ENCODE measurements around the gene JAZF1. TPM values are rescaled to one million over a fixed set of nuclear protein-coding genes. Genes with fewer than 3 reads are reported as not detected.

The JAZF1 gene
- total RNA-seq, 1 experiment from 2014 or later: 9.1 TPM

- H4K5ac ChIP-seq (ENCODE audit: insufficient read length, low read depth, low read length): no peak overlapping the region
- H3T11ph ChIP-seq (ENCODE audit: low read length): no peak overlapping the region
- no peak overlapping the region for H3K23ac ChIP-seq (ENCODE audit: insufficient read length, low read depth, low read length)
- no peaks in the 10 kb centered on the region for H4K20me1 ChIP-seq (ENCODE audit: control insufficient read depth, insufficient read depth, insufficient read length)
- H3K9ac ChIP-seq (ENCODE audit: extremely low read depth, insufficient read length, low read length): no peak overlapping the region
- H3K9me3 Mint-ChIP-seq: no peaks in the 10 kb centered on the region; a peak in 1 of 5 replicates
- no peak overlapping the region for H2BK120ac ChIP-seq (ENCODE audit: low read depth, low read length, poor library complexity, severe bottlenecking)
- no peak overlapping the region for H2AFZ ChIP-seq (ENCODE audit: low read length)
- no peak overlapping the region for H3K4me3 Mint-ChIP-seq
- no peak overlapping the region for H3K27ac ChIP-seq (ENCODE audit: insufficient read length, low read depth, low read length)
- H2BK20ac ChIP-seq (ENCODE audit: low read depth, low read length, poor library complexity, severe bottlenecking): no peak overlapping the region
- no peaks in the 10 kb centered on the region for H3K9me3 ChIP-seq (ENCODE audit: control insufficient read depth, low read depth, low read length)
- H3K27me3 ChIP-seq (ENCODE audit: insufficient read depth, low read length): no peaks in the 10 kb centered on the region
- no peak overlapping the region for H2BK15ac ChIP-seq (ENCODE audit: low read depth, low read length)
- no peak overlapping the region for H4K8ac ChIP-seq (replicated peaks; ENCODE audit: insufficient read length, low read depth, low read length)
- H3K36me3 Mint-ChIP-seq (ENCODE audit: insufficient read depth in 1 of 3, low read depth in 3 of 3): no peaks in the 10 kb centered on the region
- no peak overlapping the region for H3K56ac ChIP-seq (ENCODE audit: insufficient read length, low read depth, low read length)
- peaks cover 2% of the 10 kb centered on the region for H3K79me1 ChIP-seq (ENCODE audit: insufficient read depth, low read depth, low read length, poor library complexity, severe bottlenecking)
- DNase-seq: no peak
- H3K4me1 Mint-ChIP-seq: peaks cover 22 to 30% of the 10 kb centered on the region in 2 experiments
- 100% methylated on average over 1 of the region's 6 CpGs for WGBS (ENCODE audit: extremely low coverage, insufficient read length, low lambda C conversion rate)
- no peaks in the 10 kb centered on the region for H3K27me3 Mint-ChIP-seq (ENCODE audit: low read depth)
- H3K4ac ChIP-seq (ENCODE audit: low read depth, low read length): no peak overlapping the region
- H2AK5ac ChIP-seq (ENCODE audit: insufficient read length, low read length): no peak overlapping the region
- no peak overlapping the region for H3K4me2 ChIP-seq (ENCODE audit: insufficient read depth, insufficient read length, low read length)
- no peak overlapping the region for H4K91ac ChIP-seq (ENCODE audit: insufficient read length, low read depth, low read length)
- no peak for TF ChIP-seq CTCF (conservative IDR thresholded peaks at IDR 0.05)
- no peaks in the 10 kb centered on the region for H3K23me2 ChIP-seq (ENCODE audit: insufficient read length, low read depth, low read length, poor library complexity, severe bottlenecking)
- H3K18ac ChIP-seq (ENCODE audit: insufficient read length, low read depth, low read length): no peak overlapping the region
- no peak overlapping the region for H2BK5ac ChIP-seq (ENCODE audit: insufficient read length, low read length)
- no peak overlapping the region for H2BK12ac ChIP-seq (ENCODE audit: insufficient read length, low read depth, low read length)
- H3K27ac Mint-ChIP-seq: peak overlapping the region in 1 of 3 experiments; percentile 11; a peak in 3 of 7 replicates
- H3K4me1 ChIP-seq (ENCODE audit: insufficient read depth, low read length): peaks cover 13% of the 10 kb centered on the region; the same call in 1 of the 2 replicates
- no peak overlapping the region for H3K14ac ChIP-seq (ENCODE audit: insufficient read depth, low read length)
- H3K79me2 ChIP-seq (ENCODE audit: insufficient read depth, low read length): no peaks in the 10 kb centered on the region; the same call in 1 of the 2 replicates
Observed at GRCh38 chr7:28088901-28089714, 91.5 kb downstream of the JAZF1 start.
